GM23338 (cell line): ENCODE data around the gene KNG1. TPM values are rescaled to one million over a fixed set of nuclear protein-coding genes. Genes with fewer than 3 reads are reported as not detected.

Experiments
- ATAC-seq: fragments of 200-7000 bp; cut with Tn5 transposase; 3 replicates; pipeline ENCODE4 v1.9.1; 2020
- DNase-seq: peaks from one replicate; pipeline ENCODE4 v3.0.0-alpha.2; 2015; ENCODE audit warnings: low spot score
- H2AFZ ChIP-seq: fragments of 200-600 bp; sonication (generic); 2 replicates; pipeline ENCODE4 v1.8.0; 2016; ENCODE audit warnings: antibody characterized with exemption, mild to moderate bottlenecking, moderate library complexity
- H3F3A ChIP-seq: fragments of 200-600 bp; sonication (generic); replicated peaks from 2 replicates; pipeline ENCODE4 v1.8.0; 2017; ENCODE audit warnings: antibody characterized with exemption, mixed run types, low read depth
- H3K27ac ChIP-seq: fragments of 200-600 bp; sonication (generic); 2 replicates; pipeline ENCODE4 v1.6.1; 2016; ENCODE audit warnings: low read depth
- H3K27me3 ChIP-seq: fragments of 200-600 bp; sonication (generic); 2 replicates; pipeline ENCODE4 v1.8.0; 2016; ENCODE audit warnings: mild to moderate bottlenecking, mixed run types, moderate library complexity; ENCODE audit not compliant: insufficient read depth
- H3K36me3 ChIP-seq: fragments of 200-600 bp; sonication (generic); 2 replicates; pipeline ENCODE4 v1.8.0; 2016; ENCODE audit warnings: mild to moderate bottlenecking; ENCODE audit not compliant: insufficient read depth
- H3K4me1 ChIP-seq: fragments of 200-600 bp; sonication (generic); 2 replicates; pipeline ENCODE4 v1.8.0; 2016; ENCODE audit warnings: mild to moderate bottlenecking, moderate library complexity; ENCODE audit not compliant: insufficient read depth
- H3K4me2 ChIP-seq: fragments of 200-600 bp; sonication (generic); 2 replicates; pipeline ENCODE4 v1.7.1; 2017; ENCODE audit warnings: mixed run types
- H3K4me3 ChIP-seq: fragments of 200-600 bp; sonication (generic); 2 replicates; pipeline ENCODE4 v1.6.1; 2016; ENCODE audit warnings: mixed run types
- H3K79me2 ChIP-seq: fragments of 200-600 bp; sonication (generic); replicated peaks from 2 replicates; pipeline ENCODE4 v1.8.0; 2017; ENCODE audit warnings: mild to moderate bottlenecking; ENCODE audit not compliant: insufficient read depth
- H3K9me2 ChIP-seq: fragments of 200-600 bp; sonication (generic); 2 replicates; pipeline ENCODE4 v1.8.0; 2017; ENCODE audit not compliant: insufficient read depth
- H4K20me1 ChIP-seq: fragments of 200-600 bp; sonication (generic); replicated peaks from 2 replicates; pipeline ENCODE4 v1.8.0; 2017; ENCODE audit warnings: mild to moderate bottlenecking; ENCODE audit not compliant: insufficient read depth
- H3K27ac Mint-ChIP-seq: 2 replicates; pipeline ENCODE4 v1.8.0; 2020; ENCODE audit warnings: inconsistent platforms, mild to moderate bottlenecking, moderate library complexity, mixed read lengths
- H3K27me3 Mint-ChIP-seq: 3 replicates; pipeline ENCODE4 v1.8.0; 2022; ENCODE audit warnings: low read depth, mild to moderate bottlenecking, moderate library complexity, mixed read lengths, inconsistent platforms; ENCODE audit not compliant: insufficient read depth, poor library complexity
- H3K36me3 Mint-ChIP-seq: 3 replicates; pipeline ENCODE4 v1.8.0; 2021; ENCODE audit warnings: low read depth, mild to moderate bottlenecking, inconsistent platforms, moderate library complexity, mixed read lengths
- H3K4me1 Mint-ChIP-seq: 3 replicates; pipeline ENCODE4 v1.8.0; 2020; ENCODE audit warnings: mild to moderate bottlenecking, inconsistent platforms, mixed read lengths
- H3K4me3 Mint-ChIP-seq: 3 replicates; pipeline ENCODE4 v1.8.0; 2021; ENCODE audit warnings: moderate library complexity, mild to moderate bottlenecking, inconsistent platforms, mixed read lengths
- H3K9me3 Mint-ChIP-seq: 3 replicates; pipeline ENCODE4 v1.8.0; 2020; ENCODE audit warnings: moderate library complexity, mild to moderate bottlenecking, inconsistent platforms, mixed read lengths
- CREB1 ChIP-seq: fragments of 250-450 bp; sonication (Bioruptor Pico); IDR thresholded peaks from 2 replicates; pipeline ENCODE4 v1.5.0; 2020; ENCODE audit warnings: low read depth, mild to moderate bottlenecking, moderate library complexity
- ETS1 ChIP-seq: IDR thresholded peaks from 2 replicates; pipeline ENCODE4 v1.6.1; 2016; ENCODE audit warnings: antibody characterized with exemption
- EZH2 ChIP-seq: fragments of 200-600 bp; sonication (generic); IDR thresholded peaks from one replicate; pipeline ENCODE4 v1.8.0; 2017; ENCODE audit warnings: antibody characterized with exemption, mild to moderate bottlenecking, low read depth; ENCODE audit not compliant: unreplicated experiment
- EZH2phosphoT487 ChIP-seq: fragments of 200-600 bp; sonication (generic); IDR thresholded peaks from one replicate; pipeline ENCODE4 v1.8.1; 2018; ENCODE audit warnings: antibody characterized with exemption; ENCODE audit not compliant: unreplicated experiment
- JUNB ChIP-seq: IDR thresholded peaks from one replicate; pipeline ENCODE4 v1.6.1; 2016; ENCODE audit warnings: antibody characterized with exemption; ENCODE audit not compliant: unreplicated experiment
- NANOG ChIP-seq: IDR thresholded peaks from 2 replicates; pipeline ENCODE4 v1.6.1; 2016; ENCODE audit warnings: antibody characterized with exemption, borderline replicate concordance
- POLR2AphosphoS5 ChIP-seq: IDR thresholded peaks from 2 replicates; pipeline ENCODE4 v1.6.1; 2016; ENCODE audit warnings: antibody characterized with exemption, low read depth
- REST ChIP-seq: IDR thresholded peaks from one replicate; pipeline ENCODE4 v1.6.1; 2018; ENCODE audit warnings: antibody characterized with exemption; ENCODE audit not compliant: unreplicated experiment
- STAT1 ChIP-seq: IDR thresholded peaks from one replicate; pipeline ENCODE4 v1.6.1; 2016; ENCODE audit warnings: antibody characterized with exemption; ENCODE audit not compliant: unreplicated experiment
- ZNF114 ChIP-seq: fragments of 250-450 bp; sonication (Bioruptor Pico); IDR thresholded peaks from 2 replicates; pipeline ENCODE4 v1.5.0; 2020; ENCODE audit warnings: mild to moderate bottlenecking, moderate library complexity
- ZNF331 ChIP-seq: fragments of 250-450 bp; sonication (Bioruptor Pico); IDR thresholded peaks from 2 replicates; pipeline ENCODE4 v1.5.0; 2020; ENCODE audit warnings: low read depth, mild to moderate bottlenecking, moderate library complexity
- polyA plus RNA-seq: library from polyadenylated mRNA; unstranded; fragments of >200 nt; fragmentation: Nextera tagmentation; extraction: Ambion mirVana; gene quantifications from 2 replicates; pipeline ENCODE4 v1.2.1, GENCODE V29; 2016
- total RNA-seq: library from RNA; depleted of rRNA; stranded (reverse); fragments of >200 nt; shearing (Covaris generic); gene quantifications from 2 replicates; pipeline ENCODE4 v1.2.3, GENCODE V29; 2014
- TF ChIP-seq, protein P1 (sequence below), 2 experiments: fragments of 200-600 bp in 1 of 2; sonication (generic) in 1 of 2; conservative IDR thresholded peaks; 2 replicates each; pipeline versions ENCODE4 v1.5.1 to v1.6.1; 2016 to 2017; ENCODE audit warnings: antibody characterized with exemption in 2 of 2, low read depth in 2 of 2, mild to moderate bottlenecking in 2 of 2, moderate library complexity in 1 of 2
- TF ChIP-seq, protein P2 (sequence below): fragments of 250-450 bp; sonication (Bioruptor Pico); IDR thresholded peaks from 2 replicates; pipeline ENCODE4 v1.5.0; 2020; ENCODE audit warnings: mild to moderate bottlenecking, moderate library complexity

The KNG1 gene
- total and polyA plus RNA-seq, 2 experiments from 2014 or later, result 0.49 TPM; not detected in 1

GRCh38 chr3:186705882-186706780 lies 11.0 kb upstream of the KNG1 start:
- H3K4me3 Mint-ChIP-seq, result no peak overlapping the region
- ATAC-seq (no peak), DNase-seq (no peak)
- H3K36me3 ChIP-seq, result no peaks in the 10 kb centered on the region
- no peaks in the 10 kb centered on the region; the same call in 1 of the 2 replicates for H3K4me1 ChIP-seq
- H3K27ac Mint-ChIP-seq, result no peak overlapping the region
- no peaks in the 10 kb centered on the region for H4K20me1 ChIP-seq
- H3K4me3 ChIP-seq, result no peak overlapping the region
- TF ChIP-seq POLR2AphosphoS5 (no peak), EZH2 (no peak), ZNF114 (CRISPR knock-in tag) (no peak), ETS1 (no peak), NANOG (no peak), EZH2phosphoT487 (no peak), ZNF331 (no peak), CREB1 (CRISPR knock-in tag) (no peak), STAT1 (no peak), REST (no peak), JUNB (no peak)
- TF ChIP-seq, protein P1, sequence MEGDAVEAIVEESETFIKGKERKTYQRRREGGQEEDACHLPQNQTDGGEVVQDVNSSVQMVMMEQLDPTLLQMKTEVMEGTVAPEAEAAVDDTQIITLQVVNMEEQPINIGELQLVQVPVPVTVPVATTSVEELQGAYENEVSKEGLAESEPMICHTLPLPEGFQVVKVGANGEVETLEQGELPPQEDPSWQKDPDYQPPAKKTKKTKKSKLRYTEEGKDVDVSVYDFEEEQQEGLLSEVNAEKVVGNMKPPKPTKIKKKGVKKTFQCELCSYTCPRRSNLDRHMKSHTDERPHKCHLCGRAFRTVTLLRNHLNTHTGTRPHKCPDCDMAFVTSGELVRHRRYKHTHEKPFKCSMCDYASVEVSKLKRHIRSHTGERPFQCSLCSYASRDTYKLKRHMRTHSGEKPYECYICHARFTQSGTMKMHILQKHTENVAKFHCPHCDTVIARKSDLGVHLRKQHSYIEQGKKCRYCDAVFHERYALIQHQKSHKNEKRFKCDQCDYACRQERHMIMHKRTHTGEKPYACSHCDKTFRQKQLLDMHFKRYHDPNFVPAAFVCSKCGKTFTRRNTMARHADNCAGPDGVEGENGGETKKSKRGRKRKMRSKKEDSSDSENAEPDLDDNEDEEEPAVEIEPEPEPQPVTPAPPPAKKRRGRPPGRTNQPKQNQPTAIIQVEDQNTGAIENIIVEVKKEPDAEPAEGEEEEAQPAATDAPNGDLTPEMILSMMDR (conservative IDR thresholded peaks at IDR 0.05; ENCODE audit: low read depth in 2 of 2), result no peak
- TF ChIP-seq, protein P2, sequence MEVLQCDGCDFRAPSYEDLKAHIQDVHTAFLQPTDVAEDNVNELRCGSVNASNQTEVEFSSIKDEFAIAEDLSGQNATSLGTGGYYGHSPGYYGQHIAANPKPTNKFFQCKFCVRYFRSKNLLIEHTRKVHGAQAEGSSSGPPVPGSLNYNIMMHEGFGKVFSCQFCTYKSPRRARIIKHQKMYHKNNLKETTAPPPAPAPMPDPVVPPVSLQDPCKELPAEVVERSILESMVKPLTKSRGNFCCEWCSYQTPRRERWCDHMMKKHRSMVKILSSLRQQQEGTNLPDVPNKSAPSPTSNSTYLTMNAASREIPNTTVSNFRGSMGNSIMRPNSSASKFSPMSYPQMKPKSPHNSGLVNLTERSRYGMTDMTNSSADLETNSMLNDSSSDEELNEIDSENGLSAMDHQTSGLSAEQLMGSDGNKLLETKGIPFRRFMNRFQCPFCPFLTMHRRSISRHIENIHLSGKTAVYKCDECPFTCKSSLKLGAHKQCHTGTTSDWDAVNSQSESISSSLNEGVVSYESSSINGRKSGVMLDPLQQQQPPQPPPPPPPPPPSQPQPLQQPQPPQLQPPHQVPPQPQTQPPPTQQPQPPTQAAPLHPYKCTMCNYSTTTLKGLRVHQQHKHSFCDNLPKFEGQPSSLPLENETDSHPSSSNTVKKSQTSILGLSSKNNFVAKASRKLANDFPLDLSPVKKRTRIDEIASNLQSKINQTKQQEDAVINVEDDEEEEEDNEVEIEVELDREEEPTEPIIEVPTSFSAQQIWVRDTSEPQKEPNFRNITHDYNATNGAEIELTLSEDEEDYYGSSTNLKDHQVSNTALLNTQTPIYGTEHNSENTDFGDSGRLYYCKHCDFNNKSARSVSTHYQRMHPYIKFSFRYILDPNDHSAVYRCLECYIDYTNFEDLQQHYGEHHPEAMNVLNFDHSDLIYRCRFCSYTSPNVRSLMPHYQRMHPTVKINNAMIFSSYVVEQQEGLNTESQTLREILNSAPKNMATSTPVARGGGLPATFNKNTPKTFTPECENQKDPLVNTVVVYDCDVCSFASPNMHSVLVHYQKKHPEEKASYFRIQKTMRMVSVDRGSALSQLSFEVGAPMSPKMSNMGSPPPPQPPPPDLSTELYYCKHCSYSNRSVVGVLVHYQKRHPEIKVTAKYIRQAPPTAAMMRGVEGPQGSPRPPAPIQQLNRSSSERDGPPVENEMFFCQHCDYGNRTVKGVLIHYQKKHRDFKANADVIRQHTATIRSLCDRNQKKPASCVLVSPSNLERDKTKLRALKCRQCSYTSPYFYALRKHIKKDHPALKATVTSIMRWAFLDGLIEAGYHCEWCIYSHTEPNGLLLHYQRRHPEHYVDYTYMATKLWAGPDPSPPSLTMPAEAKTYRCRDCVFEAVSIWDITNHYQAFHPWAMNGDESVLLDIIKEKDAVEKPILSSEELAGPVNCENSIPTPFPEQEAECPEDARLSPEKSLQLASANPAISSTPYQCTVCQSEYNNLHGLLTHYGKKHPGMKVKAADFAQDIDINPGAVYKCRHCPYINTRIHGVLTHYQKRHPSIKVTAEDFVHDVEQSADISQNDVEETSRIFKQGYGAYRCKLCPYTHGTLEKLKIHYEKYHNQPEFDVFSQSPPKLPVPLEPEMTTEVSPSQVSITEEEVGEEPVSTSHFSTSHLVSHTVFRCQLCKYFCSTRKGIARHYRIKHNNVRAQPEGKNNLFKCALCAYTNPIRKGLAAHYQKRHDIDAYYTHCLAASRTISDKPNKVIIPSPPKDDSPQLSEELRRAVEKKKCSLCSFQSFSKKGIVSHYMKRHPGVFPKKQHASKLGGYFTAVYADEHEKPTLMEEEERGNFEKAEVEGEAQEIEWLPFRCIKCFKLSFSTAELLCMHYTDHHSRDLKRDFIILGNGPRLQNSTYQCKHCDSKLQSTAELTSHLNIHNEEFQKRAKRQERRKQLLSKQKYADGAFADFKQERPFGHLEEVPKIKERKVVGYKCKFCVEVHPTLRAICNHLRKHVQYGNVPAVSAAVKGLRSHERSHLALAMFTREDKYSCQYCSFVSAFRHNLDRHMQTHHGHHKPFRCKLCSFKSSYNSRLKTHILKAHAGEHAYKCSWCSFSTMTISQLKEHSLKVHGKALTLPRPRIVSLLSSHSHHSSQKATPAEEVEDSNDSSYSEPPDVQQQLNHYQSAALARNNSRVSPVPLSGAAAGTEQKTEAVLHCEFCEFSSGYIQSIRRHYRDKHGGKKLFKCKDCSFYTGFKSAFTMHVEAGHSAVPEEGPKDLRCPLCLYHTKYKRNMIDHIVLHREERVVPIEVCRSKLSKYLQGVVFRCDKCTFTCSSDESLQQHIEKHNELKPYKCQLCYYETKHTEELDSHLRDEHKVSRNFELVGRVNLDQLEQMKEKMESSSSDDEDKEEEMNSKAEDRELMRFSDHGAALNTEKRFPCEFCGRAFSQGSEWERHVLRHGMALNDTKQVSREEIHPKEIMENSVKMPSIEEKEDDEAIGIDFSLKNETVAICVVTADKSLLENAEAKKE (CRISPR knock-in tag), result no peak
- peaks cover 9% of the 10 kb centered on the region for H3K4me1 Mint-ChIP-seq
- no peaks in the 10 kb centered on the region for H3K27me3 Mint-ChIP-seq
- H3K27me3 ChIP-seq, result no peaks in the 10 kb centered on the region
- no peaks in the 10 kb centered on the region for H3K79me2 ChIP-seq
- no peaks in the 10 kb centered on the region for H3K36me3 Mint-ChIP-seq
- H2AFZ ChIP-seq, result no peak overlapping the region
- no peaks in the 10 kb centered on the region; the same call in 2 of the 3 replicates for H3K9me3 Mint-ChIP-seq
- H3F3A ChIP-seq, result no peaks in the 10 kb centered on the region
- H3K27ac ChIP-seq, result no peak overlapping the region
- 0 out of 2 replicates have a peak, but pooled peaks cover 4% of the 10 kb centered on the region for H3K9me2 ChIP-seq
- H3K4me2 ChIP-seq, result no peak overlapping the region
